Measurements from ENCODE around the gene ZNF783. TPM values are rescaled to one million over a fixed set of nuclear protein-coding genes. Genes with fewer than 3 reads are reported as not detected.

The ZNF783 gene
- total and polyA plus RNA-seq, 9 of the 15 experiments (the other 6 are each of a cell fraction or from before 2014, with no cell fraction given): 0.66 to 11.2 (median 5.4) TPM

- 0 out of 2 replicates have a peak, but pooled peaks have one; percentile 30 for TF ChIP-seq HDAC8 (tag; IDR thresholded peaks at IDR 0.05)
- TF ChIP-seq POLR2B (IDR thresholded peaks at IDR 0.05; ENCODE audit: low read depth, partially characterized antibody): no peak
- no peak for TF ChIP-seq HDAC3 (IDR thresholded peaks at IDR 0.05; ENCODE audit: borderline replicate concordance, partially characterized antibody)
- no peak; the same call in 1 of the 2 replicates for TF ChIP-seq ZNF766 (CRISPR knock-in tag; conservative IDR thresholded peaks at IDR 0.05)
- TF ChIP-seq MYC (IDR thresholded peaks at IDR 0.05; ENCODE audit: low read depth, low read length): peak; percentile 96
- no peak for TF ChIP-seq MYC (CRISPR knock-in tag; IDR thresholded peaks at IDR 0.05; ENCODE audit: borderline replicate concordance, low read depth)
- no peak for TF ChIP-seq CREB1 (IDR thresholded peaks at IDR 0.05)
- 0 out of 2 replicates have a peak, but pooled peaks have one; percentile 9 for TF ChIP-seq CREB1 (CRISPR knock-in tag; IDR thresholded peaks at IDR 0.05)
- no peak for TF ChIP-seq ZNF224 (CRISPR knock-in tag; IDR thresholded peaks at IDR 0.05)
- TF ChIP-seq CHCHD3 (CRISPR knock-in tag; IDR thresholded peaks at IDR 0.05): no peak
- TF ChIP-seq BRD9 (IDR thresholded peaks at IDR 0.05; ENCODE audit: low read depth, partially characterized antibody): no peak
- TF ChIP-seq CREB5 (CRISPR knock-in tag; IDR thresholded peaks at IDR 0.05): no peak
- peak; percentile 31 for TF ChIP-seq RBM22 (IDR thresholded peaks at IDR 0.05; ENCODE audit: low read depth, low read length, poor library complexity, severe bottlenecking)
- no peak for TF ChIP-seq MYNN (IDR thresholded peaks at IDR 0.05)
- no peak for TF ChIP-seq MYNN (CRISPR knock-in tag; IDR thresholded peaks at IDR 0.05)
- no peak for TF ChIP-seq ARID2 (IDR thresholded peaks at IDR 0.05)
- TF ChIP-seq ZNF586 (CRISPR knock-in tag; conservative IDR thresholded peaks at IDR 0.05): no peak
- TF ChIP-seq CHD2 (IDR thresholded peaks at IDR 0.05; ENCODE audit: low read depth, low read length): peak; percentile 66
- no peak for TF ChIP-seq TOE1 (IDR thresholded peaks at IDR 0.05; ENCODE audit: borderline replicate concordance)
- no peak; the same call in 1 of the 2 replicates for TF ChIP-seq TOE1 (CRISPR knock-in tag; IDR thresholded peaks at IDR 0.05; ENCODE audit: borderline replicate concordance, low read depth)
- peak; percentile 91 for TF ChIP-seq CXXC5 (CRISPR knock-in tag; IDR thresholded peaks at IDR 0.05)
- no peak for TF ChIP-seq KLF6 (CRISPR knock-in tag; IDR thresholded peaks at IDR 0.05; ENCODE audit: borderline replicate concordance)
- peak; percentile 60 for TF ChIP-seq TBP (optimal IDR thresholded peaks at IDR 0.05; ENCODE audit: low read depth, low read length)
- TF ChIP-seq ZNF780A (CRISPR knock-in tag; IDR thresholded peaks at IDR 0.05): no peak
- peak; percentile 95 for TF ChIP-seq ZFX (CRISPR knock-in tag; IDR thresholded peaks at IDR 0.05)
- TF ChIP-seq HLTF (IDR thresholded peaks at IDR 0.05): no peak
- TF ChIP-seq NFIC (IDR thresholded peaks at IDR 0.05): no peak
- TF ChIP-seq E4F1 (CRISPR knock-in tag; IDR thresholded peaks at IDR 0.05; ENCODE audit: borderline replicate concordance): no peak
- no peak for TF ChIP-seq CEBPB (tag; IDR thresholded peaks at IDR 0.05)
These were observed at the start of gene ZNF783 (continued) for GRCh38 chr7:149261829-149262617.
